ENCODE results near the gene CGN.

CGN gene

DNA sequence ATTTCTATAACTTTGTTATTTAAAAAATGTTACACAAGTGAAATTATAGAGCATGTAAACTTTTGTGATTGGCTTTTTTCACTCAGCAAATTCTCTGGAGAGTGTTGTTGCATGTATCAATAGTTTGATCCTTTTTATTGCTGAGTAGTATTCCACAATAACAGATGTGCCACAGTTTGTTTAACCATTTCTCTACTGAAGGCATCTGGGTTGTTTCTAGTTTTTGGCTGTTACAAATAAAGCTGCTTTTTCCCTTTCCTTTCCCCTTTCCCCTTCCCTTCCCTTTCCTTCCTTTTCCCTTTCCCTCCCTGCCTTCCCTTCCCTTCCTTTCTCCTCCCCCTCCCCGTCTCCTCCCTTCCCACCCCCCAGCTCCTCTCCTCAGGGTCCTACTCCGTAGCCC lies 44.9 kb downstream of the CGN start:
- Histone ChIP-seq H3K4me1 (ENCODE audit: low read depth, poor library complexity, severe bottlenecking) (peaks cover 14% of the 10 kb centered on the region), H3K4me2 (no peak overlapping the region), H3K36me3 (ENCODE audit: insufficient read depth) (no peaks in the 10 kb centered on the region), H3K27me3 (ENCODE audit: insufficient read depth, low read depth) (no peaks in the 10 kb centered on the region), H3K79me2 (ENCODE audit: insufficient read depth, low read depth) (no peaks in the 10 kb centered on the region), H2AFZ (ENCODE audit: low read depth) (no peak overlapping the region), H3K9ac (no peak overlapping the region), H3K4me3 (IDR thresholded peaks at IDR 0.05; ENCODE audit: insufficient read depth, low read depth, low read length) (no peak overlapping the region), H4K20me1 (ENCODE audit: insufficient read depth) (no peaks in the 10 kb centered on the region), H3K27ac (no peak overlapping the region)
- TF ChIP-seq CTCF (conservative IDR thresholded peaks at IDR 0.05; ENCODE audit: low read depth, low read length) = no peak

- Histone ChIP-seq H2AFZ (ENCODE audit: low read depth) (no peak overlapping the region), H3K27ac (no peak overlapping the region), H3K4me3 (IDR thresholded peaks at IDR 0.05; ENCODE audit: insufficient read depth, low read depth, low read length) (no peak overlapping the region), H3K4me1 (ENCODE audit: low read depth, poor library complexity, severe bottlenecking) (peaks cover under 1% of the 10 kb centered on the region), H3K27me3 (ENCODE audit: insufficient read depth, low read depth) (no peaks in the 10 kb centered on the region), H3K79me2 (ENCODE audit: insufficient read depth, low read depth) (no peaks in the 10 kb centered on the region), H3K36me3 (ENCODE audit: insufficient read depth) (no peaks in the 10 kb centered on the region), H3K4me2 (no peak overlapping the region), H4K20me1 (ENCODE audit: insufficient read depth) (no peaks in the 10 kb centered on the region), H3K9ac (no peak overlapping the region)
- TF ChIP-seq CTCF (conservative IDR thresholded peaks at IDR 0.05; ENCODE audit: low read depth, low read length) = no peak
These were observed 51.5 kb downstream of the CGN start for GRCh38 chr1:151562661-151563060.

DNA sequence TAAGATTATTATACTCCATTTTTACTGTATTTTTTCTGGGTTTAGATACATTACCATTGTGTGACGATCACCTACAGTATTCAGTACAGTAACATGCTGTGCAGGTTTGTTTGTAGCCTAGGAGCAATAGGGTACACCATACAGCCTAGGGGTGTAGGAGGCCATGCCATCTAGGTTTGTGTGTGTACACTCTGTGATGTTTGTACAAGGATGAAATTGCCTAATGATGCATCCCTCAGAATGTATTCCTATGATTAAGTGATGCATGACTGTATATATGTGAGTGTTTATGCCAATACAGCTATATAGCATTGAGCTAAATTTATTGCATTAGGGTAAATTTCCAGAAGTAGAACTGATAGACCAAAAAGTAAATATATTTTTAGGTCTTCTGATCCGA lies 52.2 kb downstream of the CGN start:
- Histone ChIP-seq H3K27me3 (ENCODE audit: insufficient read depth, low read depth) (no peaks in the 10 kb centered on the region), H3K4me1 (ENCODE audit: low read depth, poor library complexity, severe bottlenecking) (peaks cover 8% of the 10 kb centered on the region), H3K4me3 (IDR thresholded peaks at IDR 0.05; ENCODE audit: insufficient read depth, low read depth, low read length) (no peak overlapping the region), H4K20me1 (ENCODE audit: insufficient read depth) (no peaks in the 10 kb centered on the region), H3K79me2 (ENCODE audit: insufficient read depth, low read depth) (no peaks in the 10 kb centered on the region), H2AFZ (ENCODE audit: low read depth) (no peak overlapping the region), H3K36me3 (ENCODE audit: insufficient read depth) (no peaks in the 10 kb centered on the region), H3K27ac (no peak overlapping the region), H3K4me2 (no peak overlapping the region), H3K9ac (no peak overlapping the region)
- no peak for TF ChIP-seq CTCF (conservative IDR thresholded peaks at IDR 0.05; ENCODE audit: low read depth, low read length)

- H3K4me2 ChIP-seq = no peak overlapping the region
- H2AFZ ChIP-seq (ENCODE audit: low read depth) = no peak overlapping the region
- H4K20me1 ChIP-seq (ENCODE audit: insufficient read depth) = no peaks in the 10 kb centered on the region
- H3K79me2 ChIP-seq (ENCODE audit: insufficient read depth, low read depth) = no peaks in the 10 kb centered on the region
- H3K27ac ChIP-seq = no peak overlapping the region
- no peak for TF ChIP-seq CTCF (conservative IDR thresholded peaks at IDR 0.05; ENCODE audit: low read depth, low read length)
- peaks cover 9% of the 10 kb centered on the region for H3K4me1 ChIP-seq (ENCODE audit: low read depth, poor library complexity, severe bottlenecking)
- H3K9ac ChIP-seq = no peak overlapping the region
- H3K27me3 ChIP-seq (ENCODE audit: insufficient read depth, low read depth) = no peaks in the 10 kb centered on the region
- H3K36me3 ChIP-seq (ENCODE audit: insufficient read depth) = no peaks in the 10 kb centered on the region
- H3K4me3 ChIP-seq (IDR thresholded peaks at IDR 0.05; ENCODE audit: insufficient read depth, low read depth, low read length) = no peak overlapping the region
These were observed 54.5 kb downstream of the CGN start for GRCh38 chr1:151565502-151566189.
